Stomach (tissue), 4 donors: ENCODE results near the gene LMCD1.

Source experiments
- POLR2A ChIP-seq, 4 donors: fragments of 450-650 bp; IDR thresholded peaks; one replicate each; pipeline ENCODE4 v1.6.1; 2016; ENCODE audit warnings: antibody characterized with exemption in 4 of 4, control low read depth in 2 of 4, mild to moderate bottlenecking in 1 of 4, moderate library complexity in 1 of 4
- TF ChIP-seq, protein P1 (sequence below), 7 experiments: fragments of 450-650 bp in 4 of 7; fragments of 200-600 bp in 3 of 7; sonication (generic) in 3 of 7; IDR thresholded peaks; one replicate each; pipeline ENCODE4 v1.5.1; 2016 to 2019; ENCODE audit warnings: antibody characterized with exemption in 7 of 7, control low read depth in 2 of 7, mild to moderate bottlenecking in 1 of 7

DNA sequence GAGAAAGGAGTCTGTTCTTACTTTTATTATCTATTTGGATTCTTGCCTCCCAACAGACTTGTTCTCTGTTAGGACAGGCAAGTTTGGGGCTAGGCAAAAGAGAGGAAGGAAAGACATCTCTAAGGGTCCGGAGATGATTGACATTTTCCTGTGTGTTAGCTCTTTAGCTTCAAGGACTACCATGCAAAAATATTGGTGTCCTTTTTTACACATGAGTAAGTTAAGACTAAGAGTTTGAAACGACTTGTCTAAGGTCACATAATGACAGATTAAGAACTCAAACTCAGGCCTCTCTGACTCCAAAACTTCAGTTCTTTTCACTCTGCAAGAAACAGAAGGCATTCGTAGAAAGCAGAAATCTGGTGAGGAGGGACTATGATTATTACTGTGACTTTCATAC is 5.9 kb downstream of the LMCD1 start:
- TF ChIP-seq, protein P1, sequence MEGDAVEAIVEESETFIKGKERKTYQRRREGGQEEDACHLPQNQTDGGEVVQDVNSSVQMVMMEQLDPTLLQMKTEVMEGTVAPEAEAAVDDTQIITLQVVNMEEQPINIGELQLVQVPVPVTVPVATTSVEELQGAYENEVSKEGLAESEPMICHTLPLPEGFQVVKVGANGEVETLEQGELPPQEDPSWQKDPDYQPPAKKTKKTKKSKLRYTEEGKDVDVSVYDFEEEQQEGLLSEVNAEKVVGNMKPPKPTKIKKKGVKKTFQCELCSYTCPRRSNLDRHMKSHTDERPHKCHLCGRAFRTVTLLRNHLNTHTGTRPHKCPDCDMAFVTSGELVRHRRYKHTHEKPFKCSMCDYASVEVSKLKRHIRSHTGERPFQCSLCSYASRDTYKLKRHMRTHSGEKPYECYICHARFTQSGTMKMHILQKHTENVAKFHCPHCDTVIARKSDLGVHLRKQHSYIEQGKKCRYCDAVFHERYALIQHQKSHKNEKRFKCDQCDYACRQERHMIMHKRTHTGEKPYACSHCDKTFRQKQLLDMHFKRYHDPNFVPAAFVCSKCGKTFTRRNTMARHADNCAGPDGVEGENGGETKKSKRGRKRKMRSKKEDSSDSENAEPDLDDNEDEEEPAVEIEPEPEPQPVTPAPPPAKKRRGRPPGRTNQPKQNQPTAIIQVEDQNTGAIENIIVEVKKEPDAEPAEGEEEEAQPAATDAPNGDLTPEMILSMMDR (IDR thresholded peaks at IDR 0.05) = no peak
- no peak for TF ChIP-seq POLR2A (IDR thresholded peaks at IDR 0.05)
